Measurements from ENCODE around the gene SLC35D3.
"Not testable (repeated sequence)": the region's sequence is repeated elsewhere in the genome, so short reads cannot be mapped to it uniquely, and the experiment has no call there.

Gene SLC35D3

DNA sequence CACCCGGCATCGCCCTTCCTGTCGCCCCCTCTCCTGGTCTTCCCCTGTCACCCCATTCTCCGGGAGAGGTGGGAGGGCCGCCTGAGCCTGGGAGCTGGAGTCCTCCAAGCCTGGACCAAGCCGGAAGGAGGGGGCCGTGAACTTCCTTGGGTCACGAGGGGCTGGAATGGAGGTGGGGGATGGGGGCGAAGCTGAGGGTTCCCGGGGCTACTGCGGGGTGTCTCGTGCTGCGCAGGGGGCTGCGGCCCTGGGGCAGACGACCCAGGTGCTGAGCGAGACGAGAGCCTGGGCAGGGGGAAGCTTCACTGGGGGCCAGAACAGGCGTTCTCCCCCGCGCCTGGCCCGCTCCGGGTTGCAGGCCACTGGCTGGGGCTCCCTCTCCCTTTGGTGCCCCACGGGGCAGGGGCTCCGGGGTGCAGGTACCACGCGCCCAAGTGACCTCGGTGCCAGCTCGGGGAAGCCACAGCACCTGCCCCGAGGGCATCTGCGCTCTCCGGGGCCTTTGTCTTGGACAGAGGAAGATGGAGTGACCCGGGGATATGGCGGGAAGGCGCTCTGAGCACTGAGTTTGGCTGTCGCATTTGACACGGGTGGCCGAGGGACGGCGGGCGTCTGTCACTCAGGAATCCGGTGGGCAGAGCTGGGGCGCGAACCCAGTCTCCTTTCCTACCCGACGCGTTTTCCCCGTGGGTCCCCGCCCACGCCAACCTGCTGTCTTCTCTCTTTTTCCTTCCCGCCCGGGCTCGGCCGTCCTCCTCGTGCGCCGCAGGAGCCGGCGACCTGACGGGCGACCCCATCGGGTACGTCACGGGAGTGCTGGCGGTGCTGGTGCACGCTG lies 1.2 kb downstream of the SLC35D3 start:
- no peak for DNase-seq (ENCODE audit: low spot score)

DNA sequence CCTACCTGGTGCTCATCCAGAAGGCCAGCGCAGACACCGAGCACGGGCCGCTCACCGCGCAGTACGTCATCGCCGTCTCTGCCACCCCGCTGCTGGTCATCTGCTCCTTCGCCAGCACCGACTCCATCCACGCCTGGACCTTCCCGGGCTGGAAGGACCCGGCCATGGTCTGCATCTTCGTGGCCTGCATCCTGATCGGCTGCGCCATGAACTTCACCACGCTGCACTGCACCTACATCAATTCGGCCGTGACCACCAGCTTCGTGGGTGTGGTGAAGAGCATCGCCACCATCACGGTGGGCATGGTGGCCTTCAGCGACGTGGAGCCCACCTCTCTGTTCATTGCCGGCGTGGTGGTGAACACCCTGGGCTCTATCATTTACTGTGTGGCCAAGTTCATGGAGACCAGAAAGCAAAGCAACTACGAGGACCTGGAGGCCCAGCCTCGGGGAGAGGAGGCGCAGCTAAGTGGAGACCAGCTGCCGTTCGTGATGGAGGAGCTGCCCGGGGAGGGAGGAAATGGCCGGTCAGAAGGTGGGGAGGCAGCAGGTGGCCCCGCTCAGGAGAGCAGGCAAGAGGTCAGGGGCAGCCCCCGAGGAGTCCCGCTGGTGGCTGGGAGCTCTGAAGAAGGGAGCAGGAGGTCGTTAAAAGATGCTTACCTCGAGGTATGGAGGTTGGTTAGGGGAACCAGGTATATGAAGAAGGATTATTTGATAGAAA lies 2.0 kb downstream of the SLC35D3 start:
- no peak for DNase-seq (ENCODE audit: low spot score)

- DNase-seq (ENCODE audit: low spot score) = no peak
Observed at GRCh38 chr6:136926383-136926782, 4.3 kb downstream of the SLC35D3 start.

GRCh38 chr6:136927292-136927691 lies 5.2 kb downstream of the SLC35D3 start:
- DNase-seq (ENCODE audit: low spot score) = peak; percentile 2

DNA sequence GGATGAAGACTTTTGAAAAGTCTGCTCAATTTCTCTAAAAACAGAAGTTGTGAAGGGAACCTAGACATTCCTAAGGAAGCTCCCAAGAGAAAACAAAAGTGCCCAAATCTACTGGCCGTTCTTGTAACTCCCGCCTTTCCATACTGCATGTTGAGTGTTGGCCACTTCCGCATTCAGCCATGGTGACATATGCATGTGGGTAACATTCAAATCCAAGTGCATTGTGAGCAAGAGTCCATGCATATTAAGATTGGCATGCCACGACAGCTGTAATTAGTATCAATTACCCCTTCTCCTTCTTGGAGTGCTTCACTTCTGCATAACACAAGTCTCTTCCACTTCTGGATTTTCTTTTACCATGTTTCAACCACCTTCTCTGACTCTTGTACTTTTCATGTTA lies 8.4 kb downstream of the SLC35D3 start:
- DNase-seq (ENCODE audit: low spot score) = no peak

DNA sequence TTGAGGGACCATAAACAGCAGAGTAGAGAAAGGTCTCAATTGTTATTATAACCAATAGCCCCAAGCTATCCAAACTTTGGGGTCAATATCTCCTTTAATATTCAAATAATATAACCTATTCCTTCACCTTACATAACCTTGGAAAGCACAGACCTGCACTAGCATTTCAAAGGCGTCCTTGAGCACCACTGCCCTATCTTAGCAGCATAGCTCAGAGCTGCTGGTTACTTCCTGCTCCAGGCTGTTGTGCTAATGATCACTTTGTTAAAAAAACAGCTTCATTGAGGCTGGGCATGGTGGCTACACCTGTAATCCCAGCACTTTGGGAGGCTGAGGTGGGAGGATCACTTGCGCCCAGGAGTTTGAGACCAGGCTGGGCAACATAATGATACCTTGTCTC lies 10.5 kb downstream of the SLC35D3 start:
- no peak for DNase-seq (ENCODE audit: low spot score)

DNA sequence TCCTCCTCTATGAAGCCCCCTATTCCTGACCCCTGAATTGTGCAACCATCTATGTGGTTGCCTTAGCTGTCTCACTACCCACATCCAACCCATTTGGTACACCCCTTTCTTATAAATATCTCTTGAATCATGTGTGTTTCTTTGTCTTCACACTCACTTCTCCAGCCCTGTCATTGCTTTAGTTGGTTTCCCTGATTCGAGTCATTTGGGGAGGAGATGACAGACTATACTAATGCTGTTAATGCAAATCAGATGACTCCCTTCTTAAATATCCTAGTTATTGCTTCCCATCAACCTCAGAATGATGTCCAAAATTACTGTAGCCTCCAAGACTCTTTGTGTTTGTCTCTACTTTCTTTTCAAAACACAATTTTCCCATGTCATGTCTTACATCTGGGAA lies 23.0 kb downstream of the SLC35D3 start:
- DNase-seq (ENCODE audit: low spot score) = no peak

DNA sequence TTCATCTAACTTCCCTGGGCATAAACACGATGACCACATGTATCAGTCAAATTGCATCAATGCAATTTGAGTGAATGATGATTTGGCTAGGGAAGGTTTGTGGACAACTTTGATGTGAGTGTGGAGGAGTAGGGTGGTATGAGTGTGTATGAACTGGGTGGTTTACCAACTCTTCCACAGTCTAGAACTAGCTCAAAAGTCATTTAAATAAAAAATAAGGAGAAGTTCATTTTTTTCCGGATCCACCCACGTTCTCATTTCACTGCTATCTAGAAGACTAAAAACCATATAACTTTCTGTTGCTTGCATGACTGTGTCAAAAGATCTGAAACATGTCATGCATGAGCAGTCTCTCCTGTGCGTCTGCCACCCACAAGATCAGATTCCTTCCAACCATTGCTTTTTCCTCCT lies 23.6 kb downstream of the SLC35D3 start:
- no peak for DNase-seq (ENCODE audit: low spot score)

DNA sequence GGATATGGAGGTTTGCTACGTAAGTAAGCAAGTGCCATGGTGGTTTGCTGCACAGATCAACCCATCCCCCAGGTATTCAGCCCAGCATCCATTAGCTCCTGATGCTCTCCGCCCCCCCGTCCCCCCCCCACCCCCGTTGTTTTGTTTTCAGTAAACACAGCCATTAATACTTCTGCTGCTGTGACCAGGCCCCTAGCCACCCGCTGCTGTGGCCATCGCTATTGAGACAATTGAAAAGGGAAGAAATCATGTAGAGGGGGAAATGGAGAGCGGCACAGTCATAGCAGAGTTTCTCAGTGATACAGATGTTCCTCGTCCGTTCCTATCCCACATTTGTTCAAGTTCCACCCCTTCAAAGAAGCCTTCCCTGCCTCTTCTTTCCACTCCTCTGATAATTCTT lies 24.9 kb downstream of the SLC35D3 start:
- DNase-seq (ENCODE audit: low spot score) = no peak

DNA sequence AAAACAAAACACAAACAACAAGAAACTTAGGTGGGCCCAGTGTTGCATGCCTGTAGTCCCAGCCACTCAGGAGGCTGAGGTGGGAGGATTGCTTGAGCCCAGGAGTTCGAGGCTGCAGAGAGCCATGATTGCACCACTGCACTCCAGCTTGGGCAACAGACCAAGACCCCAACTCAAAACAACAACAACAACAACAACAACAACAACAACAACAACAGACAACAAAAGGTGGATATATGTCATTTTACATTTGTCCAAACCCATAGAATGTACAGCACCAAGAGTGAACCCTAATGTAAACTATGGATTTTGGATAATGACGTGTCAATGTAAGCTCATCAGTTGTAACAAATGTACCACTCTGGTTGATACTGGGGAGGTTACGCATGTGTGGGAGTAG lies 27.9 kb downstream of the SLC35D3 start:
- not testable (repeated sequence) for DNase-seq (ENCODE audit: low spot score)

- no peak for DNase-seq (ENCODE audit: low spot score)
Observed at GRCh38 chr6:136950436-136951126, 28.5 kb downstream of the SLC35D3 start.

DNA sequence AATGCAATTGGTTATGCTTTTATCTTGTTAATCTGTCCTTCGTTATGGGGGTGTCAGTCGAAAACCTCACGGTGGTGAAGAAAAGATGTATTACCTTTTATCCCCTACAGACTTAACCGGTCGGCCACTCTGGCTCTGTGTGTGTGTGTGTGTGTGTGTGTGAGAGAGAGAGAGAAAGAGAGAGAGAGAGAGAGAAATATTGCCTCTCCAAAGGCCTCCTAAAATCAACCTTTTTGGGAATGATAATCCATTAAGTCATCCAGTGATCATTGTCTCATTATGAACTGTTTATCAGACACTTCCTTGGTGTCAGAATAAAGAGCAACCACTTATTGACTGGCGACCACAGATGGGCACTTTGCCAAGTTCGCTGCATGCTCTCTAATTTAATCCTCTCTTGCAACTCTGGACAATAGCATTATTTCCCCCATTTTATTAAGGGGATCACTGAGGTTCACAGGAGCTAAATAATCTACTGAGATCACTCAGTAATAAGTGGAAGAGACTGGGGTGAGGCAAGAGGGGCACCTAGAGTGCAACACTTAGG lies 30.7 kb downstream of the SLC35D3 start:
- DNase-seq (ENCODE audit: low spot score) = no peak

DNA sequence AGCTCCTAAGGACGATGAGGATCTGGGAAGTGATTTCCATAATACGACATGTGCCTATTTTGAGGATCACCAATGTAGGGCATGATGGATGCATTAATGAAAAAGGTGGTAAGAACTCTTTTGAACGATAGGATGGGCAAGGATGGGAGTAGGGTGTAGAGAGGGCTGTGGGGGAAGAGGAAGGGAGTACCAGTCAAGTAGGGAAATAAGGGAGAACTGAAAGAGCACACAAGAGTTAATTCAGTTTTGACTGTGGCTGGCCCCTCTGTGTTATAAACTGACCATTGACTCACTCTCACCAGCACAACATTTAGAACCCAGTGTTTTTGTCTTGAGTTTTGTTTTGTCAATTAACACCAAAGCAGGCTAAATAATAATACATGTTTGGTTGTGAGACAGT lies 33.0 kb downstream of the SLC35D3 start:
- no peak for DNase-seq (ENCODE audit: low spot score)

DNA sequence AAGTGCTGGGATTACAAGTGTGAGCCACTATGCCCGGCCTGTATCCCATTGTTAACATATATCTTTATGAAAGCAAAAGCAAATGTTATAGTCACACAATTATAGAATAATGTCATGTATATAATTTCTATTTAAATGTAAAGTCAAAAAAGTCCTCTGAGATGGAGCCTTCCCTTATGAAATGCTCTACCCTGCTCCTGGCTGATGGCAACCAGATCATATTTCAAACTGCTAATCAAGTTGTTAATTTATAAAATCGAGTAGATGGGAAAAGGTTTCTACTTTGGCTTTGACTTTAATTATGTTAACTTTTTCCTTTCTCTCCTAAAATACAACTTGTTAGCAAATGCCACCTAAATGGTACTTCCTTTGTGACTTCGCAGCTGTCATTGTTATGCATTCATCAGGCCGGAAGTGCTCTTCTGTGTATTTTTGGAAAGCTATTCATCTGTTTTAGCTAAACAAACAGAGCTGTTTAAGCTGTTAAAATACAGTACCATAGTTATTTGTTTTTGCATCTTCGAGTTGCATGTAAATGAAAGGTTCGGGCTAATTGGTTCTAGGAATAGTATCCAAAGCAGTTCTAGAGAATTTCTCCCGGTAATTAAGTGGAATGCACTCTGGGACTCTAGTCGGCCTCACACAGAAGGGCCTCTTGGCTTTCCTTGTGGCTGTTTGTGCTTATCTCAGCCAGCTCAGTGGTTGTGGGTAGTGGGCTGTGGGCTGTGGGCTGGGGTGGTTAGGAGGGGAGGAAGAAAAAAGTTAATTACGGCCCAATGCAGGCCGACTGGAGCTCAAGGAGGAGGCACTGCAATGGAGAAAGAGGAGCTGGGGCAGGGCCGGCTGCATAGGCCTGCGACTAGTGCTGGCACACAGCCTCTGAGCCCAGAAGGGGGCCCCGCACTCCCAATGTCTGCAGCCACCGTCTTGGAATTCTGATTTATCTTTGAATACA lies 34.8 kb downstream of the SLC35D3 start:
- no peak for DNase-seq (ENCODE audit: low spot score)

DNA sequence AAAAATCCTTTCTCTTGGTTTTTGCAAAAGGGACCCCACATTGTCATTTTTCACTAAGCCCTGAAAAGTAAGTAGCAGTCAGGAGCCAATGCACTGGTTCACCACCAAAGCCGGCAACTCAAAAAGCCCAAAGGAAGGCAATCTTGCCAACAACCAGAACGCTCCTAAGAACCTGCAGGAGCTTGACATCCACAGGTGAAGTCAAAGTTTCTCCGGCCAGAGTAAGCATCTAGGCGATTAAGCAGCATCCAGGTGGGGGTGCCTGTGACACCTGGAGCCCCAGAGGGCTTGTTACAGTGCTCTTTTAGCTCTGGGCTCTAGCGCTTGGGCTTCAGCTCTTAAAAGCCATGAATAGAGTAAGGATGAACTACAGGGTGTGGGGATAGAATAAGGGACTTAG lies 36.1 kb downstream of the SLC35D3 start:
- no peak for DNase-seq (ENCODE audit: low spot score)

DNA sequence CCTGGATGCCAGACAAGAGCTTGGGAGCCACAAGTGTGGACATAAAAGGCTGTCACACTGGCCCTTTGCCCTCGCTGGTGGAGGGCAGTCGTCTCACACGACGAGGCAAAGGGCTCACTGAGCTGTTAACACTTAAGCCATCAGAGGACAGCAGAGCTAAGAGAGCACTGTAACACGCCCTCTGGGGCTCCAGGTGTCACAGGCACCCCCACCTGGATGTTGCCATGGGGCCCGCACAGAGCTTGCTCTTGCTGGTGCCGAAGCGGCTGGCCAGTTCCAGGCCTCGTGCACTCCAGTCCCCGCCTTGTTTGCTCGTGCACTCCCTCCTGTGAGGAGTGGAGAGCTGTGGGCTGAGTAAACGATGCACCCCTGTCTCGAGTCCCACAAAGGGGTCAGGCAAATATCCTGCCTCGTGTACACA lies 37.4 kb downstream of the SLC35D3 start:
- peak; percentile 64 for DNase-seq (ENCODE audit: low spot score)

DNA sequence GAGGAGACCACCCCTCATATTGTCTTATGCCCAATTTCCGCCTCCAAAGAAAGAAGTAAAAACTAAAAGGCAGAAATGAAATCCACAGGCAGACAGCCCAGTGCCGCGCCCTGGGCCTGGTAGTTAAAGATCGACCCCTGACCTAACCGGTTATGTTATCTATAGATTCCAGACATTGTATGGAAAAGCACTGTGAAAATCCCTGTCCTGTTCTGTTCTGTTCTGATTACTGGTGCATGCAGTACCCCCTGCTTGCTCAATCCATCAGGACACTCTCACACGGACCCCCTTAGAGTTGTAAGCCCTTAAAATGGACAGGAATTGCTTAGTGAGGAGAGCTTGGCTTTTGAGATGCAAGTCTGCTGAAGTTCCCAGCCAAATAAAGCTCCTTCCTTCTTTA lies 37.8 kb downstream of the SLC35D3 start:
- not testable (repeated sequence) for DNase-seq (ENCODE audit: low spot score)

DNA sequence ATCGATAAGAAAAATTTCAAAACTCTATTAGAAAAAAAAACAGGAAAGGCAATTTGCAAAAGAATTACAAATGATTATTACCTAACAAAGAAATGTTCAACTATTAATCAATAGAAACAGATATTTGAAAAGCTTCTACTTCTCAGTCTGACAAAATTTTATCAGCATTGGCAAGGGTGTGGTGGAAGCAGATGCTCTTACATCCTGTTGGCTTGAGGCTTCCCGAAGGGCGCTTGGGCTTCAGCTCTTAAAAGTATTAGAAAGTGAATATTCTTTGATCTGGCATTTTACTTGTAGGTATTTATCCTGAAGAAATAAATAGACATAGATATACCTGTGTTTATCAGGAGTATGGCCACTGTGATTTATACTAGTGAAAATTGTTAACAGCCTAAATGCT lies 38.7 kb downstream of the SLC35D3 start:
- DNase-seq (ENCODE audit: low spot score) = no peak

DNA sequence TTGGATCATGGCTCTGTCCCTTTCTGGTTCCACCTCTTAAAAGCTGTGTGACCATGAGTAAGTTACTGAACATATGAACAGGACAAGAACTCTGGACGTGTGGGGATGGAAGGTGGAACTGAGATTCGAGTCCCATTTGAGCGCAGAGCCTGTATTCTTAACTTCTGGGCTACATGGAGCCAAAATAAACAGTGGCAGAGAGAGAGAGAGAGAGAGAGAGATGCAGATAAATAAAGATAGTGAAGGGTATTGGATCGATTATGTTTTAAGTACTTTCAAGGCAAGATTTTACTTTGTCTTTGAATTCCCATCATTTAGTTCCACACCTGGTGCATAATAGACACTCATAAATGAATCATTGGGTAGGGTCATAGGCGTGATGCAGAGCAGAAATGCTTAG lies 39.7 kb downstream of the SLC35D3 start:
- peak; percentile 61 for DNase-seq (ENCODE audit: low spot score)

DNA sequence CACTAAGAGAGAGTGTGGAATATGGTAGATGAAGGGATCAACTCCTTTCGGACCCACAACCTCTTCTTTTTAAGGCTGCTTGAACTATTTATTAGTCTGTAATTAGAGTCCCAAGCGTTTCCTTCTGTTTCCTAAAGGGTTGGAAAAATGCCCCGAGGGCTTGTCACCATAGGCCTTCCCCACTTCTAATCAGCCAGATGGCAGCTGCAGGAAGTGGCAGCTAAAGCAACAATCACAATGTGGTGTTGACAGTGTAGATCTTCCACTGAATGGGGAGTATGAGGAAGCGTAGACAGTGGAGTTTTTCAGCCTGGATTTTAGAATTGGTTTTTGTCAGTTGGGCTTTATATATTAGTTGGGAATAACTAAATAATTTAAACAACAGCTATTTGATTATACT lies 40.6 kb downstream of the SLC35D3 start:
- DNase-seq (ENCODE audit: low spot score) = peak; percentile 79

GRCh38 chr6:136963259-136963658 lies 41.2 kb downstream of the SLC35D3 start:
- no peak for DNase-seq (ENCODE audit: low spot score)

Measured in LoVo (cell line).